ENCODE measurements around the gene OR4F3. TPM values are rescaled to one million over a fixed set of nuclear protein-coding genes. Genes with fewer than 3 reads are reported as not detected.
"Not testable (repeated sequence)": the region's sequence is repeated elsewhere in the genome, so short reads cannot be mapped to it uniquely, and the experiment has no call there.

OR4F3 gene
- total RNA-seq = not detected
- long read RNA-seq = 0 reads

- ATAC-seq; intact Hi-C loops (cut with micrococcal nuclease); DNase-seq: not testable (repeated sequence)
Measured at GRCh38 chr5:181366968-181367367, at the start of gene OR4F3. TSS of gene OR4F3 (plus strand) at chr5:181367268.

Other genes with a start within 250 kb of the OR4F3 start
- gene OR2V1, start 236.1 kb upstream of the OR4F3 start, total RNA-seq = not detected
- gene OR2V2, start 219.7 kb upstream of the OR4F3 start, total RNA-seq = not detected
- 20.0 TPM for gene TRIM7, start 162.1 kb upstream of the OR4F3 start, total RNA-seq
- 23.7 TPM for gene TRIM41, start 144.0 kb upstream of the OR4F3 start, total RNA-seq
- gene RACK1, start 123.4 kb upstream of the OR4F3 start, total RNA-seq = 641 TPM
- gene TRIM52, start 106.1 kb upstream of the OR4F3 start, total RNA-seq = 10.0 TPM

Data from left ventricle myocardium superior (tissue), 1 donor.